Mucosa of stomach (tissue), 1 donor: ENCODE data around the gene PPM1A.

Source experiments
- H3K27me3 ChIP-seq: one replicate; pipeline ENCODE4 v1.7.0; 2013; ENCODE audit warnings: mild to moderate bottlenecking, low read length; ENCODE audit not compliant: control insufficient read depth, insufficient read depth
- H3K36me3 ChIP-seq: one replicate; pipeline ENCODE4 v1.7.0; 2013; ENCODE audit warnings: low read length; ENCODE audit not compliant: control insufficient read depth, insufficient read depth
- H3K4me1 ChIP-seq: one replicate; pipeline ENCODE4 v1.7.0; 2013; ENCODE audit warnings: mild to moderate bottlenecking, low read length; ENCODE audit not compliant: control insufficient read depth, insufficient read depth
- H3K4me3 ChIP-seq: one replicate; pipeline ENCODE4 v1.7.0; 2013; ENCODE audit warnings: low read length
- H3K9ac ChIP-seq: one replicate; pipeline ENCODE4 v1.7.0; 2013; ENCODE audit warnings: mild to moderate bottlenecking, low read length, moderate library complexity
- H3K9me3 ChIP-seq: one replicate; pipeline ENCODE4 v1.7.0; 2013; ENCODE audit warnings: mild to moderate bottlenecking, low read length, moderate library complexity; ENCODE audit not compliant: control insufficient read depth
- donor health status: Pancreatic carcinoma.

The PPM1A gene

DNA sequence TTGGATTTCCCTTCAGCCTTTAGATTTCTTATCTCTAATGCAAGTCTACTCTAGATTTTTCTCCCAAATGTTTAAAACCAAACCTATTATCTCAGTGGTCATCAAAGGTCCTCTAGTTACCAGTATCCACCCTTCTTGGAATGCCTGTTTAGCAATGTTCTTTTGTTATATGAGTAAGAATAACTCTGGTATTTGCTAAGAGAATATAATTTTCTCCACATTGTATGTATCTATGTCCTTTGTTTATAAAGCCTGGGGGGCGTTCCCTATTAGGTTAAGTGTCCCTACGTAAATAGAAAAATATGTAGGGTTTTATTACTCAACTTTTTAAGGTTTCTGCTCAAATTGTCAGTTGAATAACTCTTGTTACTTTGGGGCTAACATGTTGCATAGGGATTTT lies 27.3 kb downstream of the PPM1A start:
- no peaks in the 10 kb centered on the region for H3K27me3 ChIP-seq
- no peak overlapping the region for H3K9ac ChIP-seq
- H3K36me3 ChIP-seq = no peaks in the 10 kb centered on the region
- H3K4me1 ChIP-seq = peaks cover 16% of the 10 kb centered on the region
- H3K9me3 ChIP-seq = no peaks in the 10 kb centered on the region
- no peak overlapping the region for H3K4me3 ChIP-seq

GRCh38 chr14:60277605-60278190 lies 28.7 kb downstream of the PPM1A start:
- Histone ChIP-seq H3K36me3 (no peaks in the 10 kb centered on the region), H3K27me3 (no peaks in the 10 kb centered on the region), H3K4me1 (peaks cover 16% of the 10 kb centered on the region), H3K9ac (no peak overlapping the region), H3K9me3 (no peaks in the 10 kb centered on the region), H3K4me3 (no peak overlapping the region)

DNA sequence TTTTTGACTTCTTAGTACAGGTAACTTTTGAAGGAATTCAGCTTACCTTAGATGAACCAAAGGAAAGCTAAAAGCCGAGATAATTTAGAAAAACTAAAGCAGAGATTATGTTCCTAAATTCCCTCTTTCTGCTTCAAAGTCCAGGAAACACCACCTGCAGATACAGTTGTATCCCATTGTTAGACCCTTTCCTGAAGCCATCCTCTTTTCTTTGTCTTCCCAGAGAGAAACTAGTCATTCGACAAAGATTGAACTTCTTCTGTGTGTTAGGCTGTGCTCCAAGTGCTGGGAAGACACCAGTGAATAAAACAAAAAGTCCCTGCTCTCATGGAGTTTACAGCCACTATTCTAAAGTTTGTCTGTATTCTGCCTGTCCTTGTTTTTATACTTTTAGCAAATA lies 29.3 kb downstream of the PPM1A start:
- H3K36me3 ChIP-seq = no peaks in the 10 kb centered on the region
- H3K27me3 ChIP-seq = no peaks in the 10 kb centered on the region
- no peak overlapping the region for H3K9ac ChIP-seq
- H3K4me3 ChIP-seq = no peak overlapping the region
- H3K9me3 ChIP-seq = no peaks in the 10 kb centered on the region
- peaks cover 9% of the 10 kb centered on the region for H3K4me1 ChIP-seq

DNA sequence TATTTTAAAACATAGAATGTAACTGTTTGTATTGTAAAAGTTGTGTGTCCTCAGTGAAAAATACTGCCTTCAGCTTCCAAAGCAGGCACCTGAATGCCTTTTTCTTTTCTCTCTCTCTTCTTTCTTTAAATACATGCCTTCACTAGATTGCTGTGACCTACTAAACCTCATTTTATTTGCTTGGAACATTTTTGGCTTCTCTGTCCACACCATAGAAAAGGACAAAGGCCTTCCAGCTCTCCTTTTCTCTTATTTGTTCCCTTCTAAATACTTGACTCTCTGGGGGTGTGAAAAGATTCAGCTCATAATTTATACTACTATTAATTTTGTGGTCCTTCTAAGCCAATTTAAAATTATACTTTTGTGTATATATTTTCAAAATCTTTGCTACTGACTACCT lies 38.4 kb downstream of the PPM1A start:
- no peaks in the 10 kb centered on the region for H3K36me3 ChIP-seq
- no peak overlapping the region for H3K9ac ChIP-seq
- H3K9me3 ChIP-seq = no peaks in the 10 kb centered on the region
- no peaks in the 10 kb centered on the region for H3K27me3 ChIP-seq
- no peak overlapping the region for H3K4me3 ChIP-seq
- no peaks in the 10 kb centered on the region for H3K4me1 ChIP-seq

DNA sequence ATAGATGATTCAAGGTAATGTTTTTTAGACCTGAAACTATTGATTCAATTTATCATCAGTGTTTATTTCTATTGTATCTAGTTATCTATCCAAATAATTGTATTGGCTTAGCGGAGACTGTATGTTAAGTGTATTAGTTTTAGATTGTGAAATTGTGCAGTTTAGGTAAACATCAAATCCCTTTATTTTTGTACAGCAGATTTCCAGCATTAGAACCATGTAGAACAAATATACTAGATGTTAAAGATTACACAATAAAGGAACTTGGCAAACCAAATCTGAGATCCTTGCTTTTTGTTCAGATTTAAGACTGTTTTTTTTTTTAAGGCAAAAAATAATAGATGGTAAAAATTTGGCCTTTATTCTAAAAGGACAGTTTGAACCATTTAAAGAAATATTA lies 39.3 kb downstream of the PPM1A start:
- H3K4me1 ChIP-seq = no peaks in the 10 kb centered on the region
- no peaks in the 10 kb centered on the region for H3K27me3 ChIP-seq
- H3K9me3 ChIP-seq = no peaks in the 10 kb centered on the region
- no peak overlapping the region for H3K4me3 ChIP-seq
- no peaks in the 10 kb centered on the region for H3K36me3 ChIP-seq
- no peak overlapping the region for H3K9ac ChIP-seq

DNA sequence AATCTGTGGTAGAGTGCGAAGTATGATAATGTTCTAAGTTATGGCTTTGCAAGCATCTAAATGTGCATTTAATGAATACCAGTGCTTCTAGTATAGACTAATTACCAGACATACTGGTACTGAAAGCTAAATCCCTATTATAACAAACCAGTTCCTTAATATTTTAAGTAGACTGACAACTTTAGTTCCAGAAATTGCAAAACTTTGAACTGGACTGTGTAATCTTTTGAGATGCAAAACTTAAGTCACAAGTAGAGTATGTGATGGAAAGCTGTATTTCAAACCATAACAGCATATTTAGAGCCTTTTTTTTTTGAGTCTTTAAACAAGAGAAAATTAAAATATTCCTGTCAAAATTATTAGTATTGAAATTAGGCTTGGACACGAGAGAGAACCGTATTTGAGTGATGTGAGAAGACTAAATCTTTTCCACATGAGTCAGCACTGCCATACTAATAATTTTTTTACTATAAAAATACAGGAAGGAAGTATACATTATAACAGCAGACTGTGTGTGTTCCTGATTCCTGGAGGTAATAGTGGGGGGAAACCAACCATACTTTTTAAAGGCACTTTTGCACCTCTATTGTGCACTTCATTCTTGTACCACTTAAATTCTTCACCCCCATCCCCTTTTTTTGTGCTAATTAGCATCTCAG lies 45.5 kb downstream of the PPM1A start:
- H3K9ac ChIP-seq = no peak overlapping the region
- H3K27me3 ChIP-seq = no peaks in the 10 kb centered on the region
- H3K4me3 ChIP-seq = no peak overlapping the region
- no peaks in the 10 kb centered on the region for H3K4me1 ChIP-seq
- H3K9me3 ChIP-seq = no peaks in the 10 kb centered on the region
- no peaks in the 10 kb centered on the region for H3K36me3 ChIP-seq

DNA sequence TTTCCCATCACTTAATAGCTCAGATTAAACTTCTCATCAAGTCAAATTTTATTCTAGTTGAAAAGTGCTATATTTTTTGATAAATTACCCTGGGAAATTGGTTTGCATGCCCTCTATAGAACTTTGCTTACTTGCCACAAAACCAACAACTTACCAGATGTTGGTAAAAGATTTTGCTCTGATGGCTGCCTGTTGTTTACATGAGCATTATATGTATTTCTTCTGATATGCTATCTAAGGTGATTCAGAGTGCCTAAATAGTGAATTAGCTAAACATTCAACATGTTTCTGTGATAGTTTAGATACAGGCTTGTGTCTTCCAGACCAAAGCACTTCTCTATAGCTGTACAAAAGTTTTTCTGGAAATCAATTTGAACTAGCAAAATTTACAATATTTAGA lies 51.0 kb downstream of the PPM1A start:
- H3K4me1 ChIP-seq = no peaks in the 10 kb centered on the region
- no peak overlapping the region for H3K9ac ChIP-seq
- no peaks in the 10 kb centered on the region for H3K9me3 ChIP-seq
- no peaks in the 10 kb centered on the region for H3K27me3 ChIP-seq
- H3K4me3 ChIP-seq = no peak overlapping the region
- H3K36me3 ChIP-seq = no peaks in the 10 kb centered on the region

GRCh38 chr14:60301685-60302084 lies 52.7 kb downstream of the PPM1A start:
- H3K9ac ChIP-seq = no peak overlapping the region
- no peaks in the 10 kb centered on the region for H3K27me3 ChIP-seq
- no peaks in the 10 kb centered on the region for H3K36me3 ChIP-seq
- no peaks in the 10 kb centered on the region for H3K4me1 ChIP-seq
- no peaks in the 10 kb centered on the region for H3K9me3 ChIP-seq
- no peak overlapping the region for H3K4me3 ChIP-seq

- Histone ChIP-seq H3K4me1 (no peaks in the 10 kb centered on the region), H3K9me3 (no peaks in the 10 kb centered on the region), H3K9ac (no peak overlapping the region), H3K4me3 (no peak overlapping the region), H3K36me3 (no peaks in the 10 kb centered on the region), H3K27me3 (no peaks in the 10 kb centered on the region)
Measured at GRCh38 chr14:60302663-60303062, 53.6 kb downstream of the PPM1A start.

DNA sequence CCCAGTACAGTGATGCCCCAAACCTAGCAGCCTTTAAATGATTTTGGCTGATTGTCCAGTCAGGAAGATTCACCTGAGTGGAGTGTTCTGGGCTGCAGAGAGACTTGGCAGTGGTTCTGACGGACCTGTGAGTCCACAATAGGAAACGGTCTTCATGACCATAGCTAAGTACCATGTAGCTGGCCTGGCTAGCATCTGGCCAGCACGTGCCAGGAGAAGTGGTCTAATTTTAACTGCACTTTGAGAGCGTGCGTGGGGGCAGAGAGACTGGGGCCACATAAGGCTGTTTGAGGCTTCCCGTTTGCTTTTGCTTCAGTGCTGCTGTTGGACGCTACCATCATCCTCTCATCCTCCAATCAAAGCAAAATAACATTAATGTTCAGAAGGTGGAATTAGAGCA lies 54.7 kb downstream of the PPM1A start:
- Histone ChIP-seq H3K4me3 (no peak overlapping the region), H3K9ac (no peak overlapping the region), H3K36me3 (no peaks in the 10 kb centered on the region), H3K9me3 (no peaks in the 10 kb centered on the region), H3K4me1 (no peaks in the 10 kb centered on the region), H3K27me3 (no peaks in the 10 kb centered on the region)

GRCh38 chr14:60304509-60304908 lies 55.5 kb downstream of the PPM1A start:
- Histone ChIP-seq H3K9ac (no peak overlapping the region), H3K27me3 (no peaks in the 10 kb centered on the region), H3K4me3 (no peak overlapping the region), H3K4me1 (no peaks in the 10 kb centered on the region), H3K9me3 (no peaks in the 10 kb centered on the region), H3K36me3 (no peaks in the 10 kb centered on the region)

- Histone ChIP-seq H3K27me3 (no peaks in the 10 kb centered on the region), H3K4me1 (no peaks in the 10 kb centered on the region), H3K36me3 (no peaks in the 10 kb centered on the region), H3K9me3 (no peaks in the 10 kb centered on the region), H3K4me3 (no peak overlapping the region), H3K9ac (no peak overlapping the region)
Measured at GRCh38 chr14:60309867-60310552, 61.0 kb downstream of the PPM1A start.
